Sigmoid colon (tissue), 4 donors: ENCODE results near the gene AP5Z1.

ENCODE experiments used
- EP300 ChIP-seq, 4 donors: sonication (generic); formaldehyde crosslinking; IDR thresholded peaks; one replicate each; pipeline ENCODE4 v1.6.1; 2017; ENCODE audit warnings: antibody characterized with exemption in 4 of 4
- POLR2A ChIP-seq, 2 donors: fragments of 450-650 bp; IDR thresholded peaks; one replicate each; pipeline ENCODE4 v1.6.1; 2016; ENCODE audit warnings: antibody characterized with exemption in 2 of 2, mild to moderate bottlenecking in 2 of 2, moderate library complexity in 2 of 2
- POLR2AphosphoS5 ChIP-seq, 4 donors: sonication (generic); formaldehyde crosslinking; IDR thresholded peaks; one replicate each; pipeline ENCODE4 v1.6.1; 2017; ENCODE audit warnings: antibody characterized with exemption in 4 of 4
- TF ChIP-seq, protein P1 (sequence below), 4 experiments: fragments of 450-650 bp in 3 of 4; fragments of 200-600 bp in 1 of 4; IDR thresholded peaks; one replicate each; pipeline ENCODE4 v1.5.1; 2016 to 2019; ENCODE audit warnings: antibody characterized with exemption in 4 of 4, mild to moderate bottlenecking in 3 of 4, moderate library complexity in 2 of 4

DNA sequence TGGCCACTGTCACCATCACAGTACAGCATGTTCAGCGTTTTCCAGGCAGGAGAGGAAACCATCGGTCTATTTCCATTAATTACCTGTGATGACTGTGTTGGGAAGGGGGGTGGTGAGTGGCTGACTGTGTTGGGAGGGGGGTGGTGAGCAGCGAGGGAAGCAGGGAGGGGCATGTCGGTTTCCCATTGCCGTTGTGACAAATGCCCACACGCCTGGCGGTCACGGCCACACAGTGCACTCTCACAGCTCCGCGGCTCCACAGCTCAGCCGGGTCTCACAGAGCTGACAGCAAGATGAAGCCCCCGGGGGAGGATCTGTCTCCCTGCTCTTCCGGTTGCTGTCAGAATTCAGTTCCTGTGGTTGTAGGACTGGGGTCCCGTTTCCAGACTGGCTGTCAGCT lies 39.0 kb downstream of the AP5Z1 start:
- TF ChIP-seq POLR2AphosphoS5 (IDR thresholded peaks at IDR 0.05), result no peak
- TF ChIP-seq, protein P1, sequence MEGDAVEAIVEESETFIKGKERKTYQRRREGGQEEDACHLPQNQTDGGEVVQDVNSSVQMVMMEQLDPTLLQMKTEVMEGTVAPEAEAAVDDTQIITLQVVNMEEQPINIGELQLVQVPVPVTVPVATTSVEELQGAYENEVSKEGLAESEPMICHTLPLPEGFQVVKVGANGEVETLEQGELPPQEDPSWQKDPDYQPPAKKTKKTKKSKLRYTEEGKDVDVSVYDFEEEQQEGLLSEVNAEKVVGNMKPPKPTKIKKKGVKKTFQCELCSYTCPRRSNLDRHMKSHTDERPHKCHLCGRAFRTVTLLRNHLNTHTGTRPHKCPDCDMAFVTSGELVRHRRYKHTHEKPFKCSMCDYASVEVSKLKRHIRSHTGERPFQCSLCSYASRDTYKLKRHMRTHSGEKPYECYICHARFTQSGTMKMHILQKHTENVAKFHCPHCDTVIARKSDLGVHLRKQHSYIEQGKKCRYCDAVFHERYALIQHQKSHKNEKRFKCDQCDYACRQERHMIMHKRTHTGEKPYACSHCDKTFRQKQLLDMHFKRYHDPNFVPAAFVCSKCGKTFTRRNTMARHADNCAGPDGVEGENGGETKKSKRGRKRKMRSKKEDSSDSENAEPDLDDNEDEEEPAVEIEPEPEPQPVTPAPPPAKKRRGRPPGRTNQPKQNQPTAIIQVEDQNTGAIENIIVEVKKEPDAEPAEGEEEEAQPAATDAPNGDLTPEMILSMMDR (IDR thresholded peaks at IDR 0.05), result no peak
- no peak for TF ChIP-seq POLR2A (IDR thresholded peaks at IDR 0.05)
- no peak for TF ChIP-seq EP300 (IDR thresholded peaks at IDR 0.05)
